ENCODE results near the gene TNXB.

Gene TNXB

DNA sequence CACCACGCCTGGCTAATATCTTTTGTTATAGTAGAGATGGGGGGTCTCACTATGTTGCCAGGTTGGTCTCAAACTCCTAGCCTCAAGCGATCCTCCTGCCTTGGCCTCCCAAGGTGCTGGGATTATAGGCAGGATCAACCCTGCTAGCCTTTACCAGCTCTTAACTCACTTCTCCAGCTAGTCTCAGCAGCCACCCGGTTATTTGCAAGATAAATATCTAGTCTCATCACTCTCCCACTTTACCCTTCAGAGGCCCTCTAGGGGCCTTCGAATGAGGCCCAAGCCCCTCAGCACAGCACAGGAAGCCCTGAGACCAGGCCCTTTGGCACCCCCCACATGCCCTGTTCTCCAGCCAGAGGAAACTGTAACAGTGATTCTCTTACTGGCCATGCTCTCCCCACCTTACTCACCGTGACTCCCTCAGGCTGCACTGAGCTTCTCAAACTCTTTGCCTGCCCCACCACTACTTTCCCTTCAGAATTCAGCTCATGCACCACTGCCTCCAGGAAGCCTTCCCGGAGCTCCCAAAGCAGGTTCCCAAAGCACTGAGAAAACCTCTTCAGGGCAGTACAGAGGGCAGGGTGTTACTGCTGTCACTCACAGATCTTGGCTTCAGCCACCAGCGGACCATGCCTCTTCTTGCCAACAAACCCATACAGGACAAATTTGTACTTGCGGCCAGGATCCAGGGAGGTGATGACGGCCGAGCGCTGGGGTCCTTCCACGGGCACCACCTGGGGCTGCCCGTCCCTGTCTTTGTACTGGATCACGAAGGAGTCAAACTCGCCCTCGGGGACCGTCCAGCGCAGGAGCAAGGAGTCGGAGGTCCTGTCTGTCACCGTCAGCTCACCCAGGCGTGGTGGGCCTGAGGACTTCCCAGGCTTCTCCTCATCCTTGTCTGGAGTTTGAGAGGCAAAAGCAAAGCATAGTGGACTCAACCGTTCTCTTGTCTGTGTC is 25.0 kb downstream of the TNXB start:
- TF ChIP-seq, protein P1, sequence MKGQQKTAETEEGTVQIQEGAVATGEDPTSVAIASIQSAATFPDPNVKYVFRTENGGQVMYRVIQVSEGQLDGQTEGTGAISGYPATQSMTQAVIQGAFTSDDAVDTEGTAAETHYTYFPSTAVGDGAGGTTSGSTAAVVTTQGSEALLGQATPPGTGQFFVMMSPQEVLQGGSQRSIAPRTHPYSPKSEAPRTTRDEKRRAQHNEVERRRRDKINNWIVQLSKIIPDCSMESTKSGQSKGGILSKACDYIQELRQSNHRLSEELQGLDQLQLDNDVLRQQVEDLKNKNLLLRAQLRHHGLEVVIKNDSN (IDR thresholded peaks at IDR 0.05) = no peak

DNA sequence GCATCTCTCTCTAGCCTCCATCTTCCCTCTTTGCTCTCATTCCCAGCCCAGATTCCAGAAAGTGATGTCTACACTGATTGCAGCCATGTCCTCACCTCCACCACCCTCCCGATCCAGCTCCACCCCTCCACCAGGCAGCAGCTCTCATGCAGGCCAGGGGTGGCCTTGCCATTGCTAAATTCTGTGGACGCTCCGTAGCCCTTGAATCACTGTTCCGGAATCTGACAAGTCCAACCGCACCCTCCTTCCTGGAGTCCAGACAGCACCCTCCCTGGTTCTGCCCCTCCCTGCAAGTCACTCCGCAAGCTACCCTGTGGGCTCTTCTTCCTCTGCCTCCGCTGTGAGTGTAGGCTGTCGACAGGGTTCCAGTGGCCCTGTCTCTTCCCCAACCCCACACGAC is 26.2 kb downstream of the TNXB start:
- no peak for TF ChIP-seq YY1 (IDR thresholded peaks at IDR 0.05; ENCODE audit: low read depth)
- no peak for TF ChIP-seq FOXM1 (IDR thresholded peaks at IDR 0.05; ENCODE audit: borderline replicate concordance, low read depth)
- no peak for TF ChIP-seq CEBPB (IDR thresholded peaks at IDR 0.05)
- TF ChIP-seq, protein P1 (IDR thresholded peaks at IDR 0.05) = no peak
- TF ChIP-seq TAF1 (IDR thresholded peaks at IDR 0.05; ENCODE audit: low read depth) = no peak
- no peak for TF ChIP-seq TEAD4 (IDR thresholded peaks at IDR 0.05)
- TF ChIP-seq EGR1 (IDR thresholded peaks at IDR 0.05) = no peak
- TF ChIP-seq, protein P2, sequence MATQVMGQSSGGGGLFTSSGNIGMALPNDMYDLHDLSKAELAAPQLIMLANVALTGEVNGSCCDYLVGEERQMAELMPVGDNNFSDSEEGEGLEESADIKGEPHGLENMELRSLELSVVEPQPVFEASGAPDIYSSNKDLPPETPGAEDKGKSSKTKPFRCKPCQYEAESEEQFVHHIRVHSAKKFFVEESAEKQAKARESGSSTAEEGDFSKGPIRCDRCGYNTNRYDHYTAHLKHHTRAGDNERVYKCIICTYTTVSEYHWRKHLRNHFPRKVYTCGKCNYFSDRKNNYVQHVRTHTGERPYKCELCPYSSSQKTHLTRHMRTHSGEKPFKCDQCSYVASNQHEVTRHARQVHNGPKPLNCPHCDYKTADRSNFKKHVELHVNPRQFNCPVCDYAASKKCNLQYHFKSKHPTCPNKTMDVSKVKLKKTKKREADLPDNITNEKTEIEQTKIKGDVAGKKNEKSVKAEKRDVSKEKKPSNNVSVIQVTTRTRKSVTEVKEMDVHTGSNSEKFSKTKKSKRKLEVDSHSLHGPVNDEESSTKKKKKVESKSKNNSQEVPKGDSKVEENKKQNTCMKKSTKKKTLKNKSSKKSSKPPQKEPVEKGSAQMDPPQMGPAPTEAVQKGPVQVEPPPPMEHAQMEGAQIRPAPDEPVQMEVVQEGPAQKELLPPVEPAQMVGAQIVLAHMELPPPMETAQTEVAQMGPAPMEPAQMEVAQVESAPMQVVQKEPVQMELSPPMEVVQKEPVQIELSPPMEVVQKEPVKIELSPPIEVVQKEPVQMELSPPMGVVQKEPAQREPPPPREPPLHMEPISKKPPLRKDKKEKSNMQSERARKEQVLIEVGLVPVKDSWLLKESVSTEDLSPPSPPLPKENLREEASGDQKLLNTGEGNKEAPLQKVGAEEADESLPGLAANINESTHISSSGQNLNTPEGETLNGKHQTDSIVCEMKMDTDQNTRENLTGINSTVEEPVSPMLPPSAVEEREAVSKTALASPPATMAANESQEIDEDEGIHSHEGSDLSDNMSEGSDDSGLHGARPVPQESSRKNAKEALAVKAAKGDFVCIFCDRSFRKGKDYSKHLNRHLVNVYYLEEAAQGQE (IDR thresholded peaks at IDR 0.05; ENCODE audit: low read depth) = no peak
- no peak for TF ChIP-seq NFIC (IDR thresholded peaks at IDR 0.05)
- no peak for TF ChIP-seq CREB1 (IDR thresholded peaks at IDR 0.05; ENCODE audit: low read depth)
- TF ChIP-seq MAX (IDR thresholded peaks at IDR 0.05) = no peak
- no peak for TF ChIP-seq EP300 (IDR thresholded peaks at IDR 0.05; ENCODE audit: borderline replicate concordance)
- no peak for TF ChIP-seq TCF12 (IDR thresholded peaks at IDR 0.05; ENCODE audit: low read depth)
- TF ChIP-seq RAD21 (IDR thresholded peaks at IDR 0.05; ENCODE audit: low read depth) = no peak
- no peak for TF ChIP-seq ZBTB7A (IDR thresholded peaks at IDR 0.05; ENCODE audit: low read depth)

DNA sequence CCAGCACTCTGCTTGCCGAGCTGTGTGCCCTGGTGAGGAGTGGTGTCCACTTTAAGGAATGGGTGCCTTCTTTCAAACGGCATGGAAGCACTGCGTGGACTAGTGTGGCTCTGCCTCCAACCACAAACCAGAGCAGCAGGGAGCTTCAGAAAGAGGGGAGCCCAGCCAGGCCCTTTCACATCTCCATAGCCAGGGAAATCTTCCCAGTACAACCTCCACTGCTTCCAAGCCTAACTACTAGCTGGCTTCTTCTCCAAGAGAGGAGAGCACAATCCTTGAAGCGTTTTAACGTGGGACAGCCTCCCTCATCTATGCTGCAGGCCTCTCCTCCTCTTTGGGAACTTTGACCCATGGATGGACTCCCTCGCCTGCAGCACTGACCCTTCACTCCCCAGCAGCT is 26.7 kb downstream of the TNXB start:
- TF ChIP-seq ZBTB7A (IDR thresholded peaks at IDR 0.05; ENCODE audit: low read depth) (no peak), TAF1 (IDR thresholded peaks at IDR 0.05; ENCODE audit: low read depth) (no peak), CREB1 (IDR thresholded peaks at IDR 0.05; ENCODE audit: low read depth) (no peak), TEAD4 (IDR thresholded peaks at IDR 0.05) (no peak), TCF12 (IDR thresholded peaks at IDR 0.05; ENCODE audit: low read depth) (no peak), EGR1 (IDR thresholded peaks at IDR 0.05) (no peak), RAD21 (IDR thresholded peaks at IDR 0.05; ENCODE audit: low read depth) (no peak), EP300 (IDR thresholded peaks at IDR 0.05; ENCODE audit: borderline replicate concordance) (no peak), FOXM1 (IDR thresholded peaks at IDR 0.05; ENCODE audit: borderline replicate concordance, low read depth) (no peak)
- TF ChIP-seq, protein P2 (IDR thresholded peaks at IDR 0.05; ENCODE audit: low read depth) = no peak

- TF ChIP-seq EP300 (IDR thresholded peaks at IDR 0.05; ENCODE audit: borderline replicate concordance) (no peak), TEAD4 (IDR thresholded peaks at IDR 0.05) (no peak), TCF12 (IDR thresholded peaks at IDR 0.05; ENCODE audit: low read depth) (no peak), FOXM1 (IDR thresholded peaks at IDR 0.05; ENCODE audit: borderline replicate concordance, low read depth) (no peak), RAD21 (IDR thresholded peaks at IDR 0.05; ENCODE audit: low read depth) (no peak), TAF1 (IDR thresholded peaks at IDR 0.05; ENCODE audit: low read depth) (no peak), ZBTB7A (IDR thresholded peaks at IDR 0.05; ENCODE audit: low read depth) (no peak), EGR1 (IDR thresholded peaks at IDR 0.05) (no peak), CEBPB (IDR thresholded peaks at IDR 0.05) (no peak), NFIC (IDR thresholded peaks at IDR 0.05) (no peak), YY1 (IDR thresholded peaks at IDR 0.05; ENCODE audit: low read depth) (no peak)
- TF ChIP-seq, protein P1 (IDR thresholded peaks at IDR 0.05) = no peak
- TF ChIP-seq, protein P2 (IDR thresholded peaks at IDR 0.05; ENCODE audit: low read depth) = no peak
These were observed 27.8 kb downstream of the TNXB start for GRCh38 chr6:32081168-32081990.

Measured in Ishikawa (cell line).